ENCODE data around the gene ZNF207. TPM values are rescaled to one million over a fixed set of nuclear protein-coding genes. Genes with fewer than 3 reads are reported as not detected.

ZNF207 gene
- total RNA-seq, 1 donor from 2014 or later: 108 TPM

DNA sequence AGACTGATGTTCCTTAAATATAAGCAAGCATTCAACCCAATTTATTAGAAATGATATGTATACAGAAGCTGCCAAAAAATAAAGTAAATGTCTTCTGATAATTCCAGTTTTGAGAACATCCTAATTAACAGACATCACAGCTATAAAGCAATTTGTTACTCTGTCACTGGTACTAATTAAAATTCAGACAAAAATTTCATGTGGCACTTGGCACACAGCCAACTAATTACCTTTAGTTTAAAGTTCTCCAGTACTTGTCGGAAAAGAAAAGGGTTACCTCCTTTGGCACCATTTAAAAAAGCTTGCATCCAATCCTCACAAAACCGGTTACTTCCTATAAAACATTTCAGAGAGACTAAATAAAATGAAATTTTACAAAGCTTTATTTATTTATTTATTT is 16.8 kb upstream of the ZNF207 start:
- TF ChIP-seq, protein P1, sequence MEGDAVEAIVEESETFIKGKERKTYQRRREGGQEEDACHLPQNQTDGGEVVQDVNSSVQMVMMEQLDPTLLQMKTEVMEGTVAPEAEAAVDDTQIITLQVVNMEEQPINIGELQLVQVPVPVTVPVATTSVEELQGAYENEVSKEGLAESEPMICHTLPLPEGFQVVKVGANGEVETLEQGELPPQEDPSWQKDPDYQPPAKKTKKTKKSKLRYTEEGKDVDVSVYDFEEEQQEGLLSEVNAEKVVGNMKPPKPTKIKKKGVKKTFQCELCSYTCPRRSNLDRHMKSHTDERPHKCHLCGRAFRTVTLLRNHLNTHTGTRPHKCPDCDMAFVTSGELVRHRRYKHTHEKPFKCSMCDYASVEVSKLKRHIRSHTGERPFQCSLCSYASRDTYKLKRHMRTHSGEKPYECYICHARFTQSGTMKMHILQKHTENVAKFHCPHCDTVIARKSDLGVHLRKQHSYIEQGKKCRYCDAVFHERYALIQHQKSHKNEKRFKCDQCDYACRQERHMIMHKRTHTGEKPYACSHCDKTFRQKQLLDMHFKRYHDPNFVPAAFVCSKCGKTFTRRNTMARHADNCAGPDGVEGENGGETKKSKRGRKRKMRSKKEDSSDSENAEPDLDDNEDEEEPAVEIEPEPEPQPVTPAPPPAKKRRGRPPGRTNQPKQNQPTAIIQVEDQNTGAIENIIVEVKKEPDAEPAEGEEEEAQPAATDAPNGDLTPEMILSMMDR (conservative IDR thresholded peaks at IDR 0.05; ENCODE audit: low read depth, low read length): no peak
- DNase-seq (ENCODE audit: low read depth): no peak
- H3K4me3 ChIP-seq (ENCODE audit: low read depth, low read length): no peak overlapping the region

DNA sequence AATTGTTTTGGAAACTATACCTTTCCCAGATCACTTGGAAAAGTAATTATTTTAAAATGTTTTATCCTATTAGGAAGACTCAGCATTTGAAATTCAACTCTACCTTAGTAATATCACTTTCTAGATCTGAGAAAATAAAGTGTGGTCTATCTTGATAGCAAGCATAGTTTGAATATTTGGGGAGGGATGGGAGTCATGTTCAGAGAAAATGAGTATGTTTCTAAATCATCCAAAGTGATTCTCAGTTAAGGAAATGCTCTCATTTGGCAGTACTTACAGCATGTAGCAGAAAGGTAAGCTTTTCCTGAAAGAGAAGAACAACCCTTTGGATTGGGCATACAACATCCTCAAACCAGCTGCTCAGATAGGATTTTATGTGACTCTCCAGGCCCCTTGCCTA is 14.9 kb upstream of the ZNF207 start:
- no peak overlapping the region for H3K4me3 ChIP-seq (ENCODE audit: low read depth, low read length)
- DNase-seq (ENCODE audit: low read depth): no peak
- TF ChIP-seq, protein P1 (conservative IDR thresholded peaks at IDR 0.05; ENCODE audit: low read depth, low read length): no peak

DNA sequence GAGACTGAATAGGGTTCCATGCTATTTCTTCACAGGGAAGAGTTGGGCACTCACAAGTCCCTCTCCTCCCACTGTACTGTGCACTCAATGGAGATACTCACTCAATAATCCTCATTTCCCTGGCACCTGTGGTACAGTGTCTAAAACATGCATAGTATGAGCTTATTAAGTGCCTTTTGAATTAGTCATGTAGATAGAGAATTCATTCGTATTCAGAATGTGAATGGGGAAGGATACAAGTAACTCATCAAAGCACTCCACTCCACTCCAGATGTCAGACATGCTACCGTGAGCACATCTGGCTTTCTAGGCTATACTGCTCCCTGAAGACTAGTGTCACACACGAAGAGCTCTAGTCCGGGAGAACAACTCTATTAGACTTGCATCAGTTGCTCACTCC is 14.3 kb upstream of the ZNF207 start:
- TF ChIP-seq, protein P1 (conservative IDR thresholded peaks at IDR 0.05; ENCODE audit: low read depth, low read length): no peak
- no peak overlapping the region for H3K4me3 ChIP-seq (ENCODE audit: low read depth, low read length)
- DNase-seq (ENCODE audit: low read depth): no peak

DNA sequence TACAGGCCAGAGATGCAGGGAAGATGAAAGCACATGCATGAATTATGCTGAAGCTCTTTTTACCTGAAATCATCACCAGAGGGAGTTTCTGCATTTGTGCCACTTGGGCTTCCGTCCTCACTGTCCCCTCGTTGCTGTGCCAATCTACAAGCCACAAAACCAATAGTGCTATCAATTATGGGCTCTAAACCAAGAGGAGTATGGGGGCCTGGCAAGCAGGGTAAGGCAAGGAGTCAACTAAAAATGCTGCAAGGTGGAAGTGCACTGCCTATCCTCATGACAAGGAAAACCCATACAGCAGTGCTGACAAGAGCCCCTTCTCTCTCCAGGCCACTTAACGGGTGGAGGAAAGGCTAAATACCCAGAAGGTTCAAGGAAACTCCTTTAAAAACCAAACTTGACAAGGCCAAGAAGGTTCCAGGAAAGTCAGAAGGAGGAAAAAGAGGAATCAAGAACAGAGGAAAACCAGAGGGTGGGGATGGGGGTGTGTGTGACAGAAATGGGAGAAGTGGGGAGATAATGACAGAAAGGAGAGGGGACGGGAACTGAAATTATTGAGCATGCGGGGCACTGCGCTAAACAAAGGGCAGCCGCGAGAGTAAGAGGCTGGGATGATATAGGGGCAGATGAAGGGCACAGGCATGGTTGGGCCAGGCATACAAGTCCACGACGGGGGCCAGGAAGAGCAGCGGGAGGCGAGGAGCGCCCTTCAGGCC is 8.7 kb upstream of the ZNF207 start:
- no peak for DNase-seq (ENCODE audit: low read depth)
- peak overlapping the region; percentile 73 for H3K4me3 ChIP-seq (ENCODE audit: low read depth, low read length)
- TF ChIP-seq, protein P1 (conservative IDR thresholded peaks at IDR 0.05; ENCODE audit: low read depth, low read length): peak; percentile 33

DNA sequence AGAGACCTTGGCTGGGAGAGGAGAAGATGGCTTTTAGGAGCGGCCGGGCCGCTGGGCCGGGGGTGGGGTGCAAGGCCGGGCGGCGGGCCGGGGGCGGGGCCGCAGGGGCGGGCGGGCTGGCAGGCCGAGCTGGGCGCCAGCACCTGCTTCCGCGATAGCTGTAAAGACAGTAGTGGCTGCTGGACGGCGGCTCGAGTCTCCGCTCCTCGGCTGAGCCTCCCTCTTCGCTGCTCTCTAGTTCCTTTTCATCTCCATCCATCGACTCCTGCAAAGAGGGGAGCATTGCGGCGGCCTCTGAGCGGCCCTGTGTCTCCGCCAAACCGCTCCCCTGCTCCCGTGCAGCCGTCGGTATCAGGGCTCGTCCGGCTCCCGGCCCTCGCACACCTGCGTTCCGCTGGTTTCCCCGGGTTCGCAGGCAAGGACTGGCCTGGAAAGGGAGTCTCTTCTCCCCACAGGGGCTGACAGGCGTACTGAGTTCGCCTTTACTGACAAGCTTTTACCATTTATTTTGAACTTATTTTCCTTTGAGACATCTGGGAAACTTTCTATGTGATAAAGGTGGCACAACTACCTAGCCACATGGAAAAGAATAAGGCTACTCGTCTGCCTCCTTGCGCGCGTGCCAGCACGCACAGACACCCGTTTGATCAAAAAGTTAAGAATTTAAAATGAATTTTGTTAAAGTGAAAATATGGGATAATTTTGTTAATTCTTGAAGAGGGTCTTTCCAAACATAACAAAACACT is 7.9 kb upstream of the ZNF207 start, which contains the start of gene C17orf75:
Gene C17orf75 (minus strand): TSS at position 317 of the 746 bp plus-strand sequence. CDS start 34 bp downstream, at position 283.
- DNase-seq (ENCODE audit: low read depth): no peak
- TF ChIP-seq, protein P1 (conservative IDR thresholded peaks at IDR 0.05; ENCODE audit: low read depth, low read length): no peak
- H3K4me3 ChIP-seq (ENCODE audit: low read depth, low read length): peak within 1 kb of the TSS; percentile 73

DNA sequence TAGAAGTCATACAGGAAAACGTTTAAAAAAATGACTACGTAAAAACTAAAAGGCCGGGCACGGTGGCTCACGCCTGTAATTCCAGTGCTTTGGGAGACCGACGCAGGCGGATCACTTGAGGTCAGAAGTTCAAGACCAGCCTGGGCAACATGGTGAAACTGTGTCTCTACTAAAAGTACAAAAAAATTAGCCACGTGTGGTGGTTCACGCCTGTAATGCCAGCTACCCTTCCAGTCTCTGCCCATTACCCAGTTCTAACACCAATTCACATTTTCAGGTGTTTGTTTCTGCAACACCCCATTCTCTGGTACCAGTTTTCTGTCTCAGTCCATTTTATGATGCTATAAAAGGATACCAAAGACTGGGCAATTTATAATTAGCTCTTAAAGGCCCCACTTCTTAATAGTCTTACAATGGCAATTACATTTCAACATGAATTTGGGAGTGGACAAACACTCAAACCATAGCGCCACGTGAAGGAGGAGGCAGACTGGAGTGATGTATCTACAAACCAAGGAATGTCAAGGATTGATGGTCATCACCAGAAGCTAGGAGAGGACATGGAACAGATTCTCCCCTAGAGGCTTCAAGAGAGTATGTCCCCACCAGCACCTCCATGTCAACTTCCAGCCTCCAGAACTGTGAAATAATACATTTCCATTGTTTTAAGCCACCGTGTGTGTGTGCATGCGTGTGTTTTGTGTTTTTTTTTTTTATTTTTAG is 7.2 kb upstream of the ZNF207 start:
- peak overlapping the region; percentile 73 for H3K4me3 ChIP-seq (ENCODE audit: low read depth, low read length)
- TF ChIP-seq, protein P1 (conservative IDR thresholded peaks at IDR 0.05; ENCODE audit: low read depth, low read length): no peak
- DNase-seq (ENCODE audit: low read depth): no peak
